Smooth muscle cell (in vitro differentiated cells): ENCODE data around the gene SPATA25. TPM values are rescaled to one million over a fixed set of nuclear protein-coding genes. Genes with fewer than 3 reads are reported as not detected.

Source experiments
- DNase-seq: peaks from one replicate; lab custom pipeline; 2025; ENCODE audit not compliant: unreplicated experiment; lab: John Stamatoyannopoulos, UW
- H2AFZ ChIP-seq: fragments of 200-600 bp; sonication (generic); 2 replicates; pipeline ENCODE4 v1.6.0; 2016; ENCODE audit warnings: antibody characterized with exemption, low read depth, mild to moderate bottlenecking
- H3F3A ChIP-seq: fragments of 200-600 bp; sonication (generic); 2 replicates; pipeline ENCODE4 v1.6.0; 2017; ENCODE audit warnings: antibody characterized with exemption, low read depth
- H3K27ac ChIP-seq: fragments of 200-600 bp; sonication (generic); 2 replicates; pipeline ENCODE4 v1.5.1; 2016; ENCODE audit warnings: low read depth, mild to moderate bottlenecking
- H3K27me3 ChIP-seq: fragments of 200-600 bp; sonication (generic); 2 replicates; pipeline ENCODE4 v1.6.1; 2016; ENCODE audit warnings: low read depth, mild to moderate bottlenecking
- H3K36me3 ChIP-seq: fragments of 200-600 bp; sonication (generic); 2 replicates; pipeline ENCODE4 v1.5.1; 2016; ENCODE audit warnings: low read depth
- H3K4me1 ChIP-seq: fragments of 200-600 bp; sonication (generic); 2 replicates; pipeline ENCODE4 v1.5.1; 2016; ENCODE audit warnings: low read depth
- H3K4me2 ChIP-seq: fragments of 200-600 bp; sonication (generic); 2 replicates; pipeline ENCODE4 v1.6.0; 2016; ENCODE audit warnings: mild to moderate bottlenecking
- H3K4me3 ChIP-seq: fragments of 200-600 bp; sonication (generic); 2 replicates; pipeline ENCODE4 v1.5.1; 2016; ENCODE audit warnings: mild to moderate bottlenecking
- H3K79me2 ChIP-seq: fragments of 200-600 bp; sonication (generic); 2 replicates; pipeline ENCODE4 v1.6.0; 2016; ENCODE audit warnings: low read depth, mild to moderate bottlenecking
- H3K9ac ChIP-seq: fragments of 200-600 bp; sonication (generic); 2 replicates; pipeline ENCODE4 v1.6.0; 2016; ENCODE audit warnings: low read depth
- H3K9me3 ChIP-seq: fragments of 200-600 bp; sonication (generic); replicated peaks from 2 replicates; pipeline ENCODE4 v1.5.1; 2016; ENCODE audit warnings: low read depth
- H4K20me1 ChIP-seq: fragments of 200-600 bp; sonication (generic); 2 replicates; pipeline ENCODE4 v1.6.0; 2016; ENCODE audit warnings: low read depth
- CTCF ChIP-seq: fragments of 200-600 bp; sonication (generic); IDR thresholded peaks from 2 replicates; pipeline ENCODE4 v1.5.1; 2017; ENCODE audit warnings: borderline replicate concordance, mild to moderate bottlenecking, antibody characterized with exemption; ENCODE audit not compliant: insufficient read depth, poor library complexity, severe bottlenecking
- WGBS: methylation state at CpG from one replicate; pipeline ENCODE4 v1.1.7; 2016; ENCODE audit warnings: low lambda C conversion rate; 5-methylcytosine and 5-hydroxymethylcytosine counted together
- polyA plus RNA-seq: library from polyadenylated mRNA; unstranded; fragments of >200 nt; fragmentation: Nextera tagmentation; extraction: Ambion mirVana; gene quantifications from 2 replicates; pipeline ENCODE4 v1.2.1, GENCODE V29; 2016
- total RNA-seq: library from RNA; depleted of rRNA; stranded (reverse); fragments of >200 nt; gene quantifications from 2 replicates; pipeline ENCODE4 v1.2.3, GENCODE V29; 2014

The SPATA25 gene
- total RNA-seq (0.54 and 1.2 TPM in 2 replicates), polyA plus RNA-seq (0.43 TPM in 1 of 2 replicates, not detected in the other)

DNA sequence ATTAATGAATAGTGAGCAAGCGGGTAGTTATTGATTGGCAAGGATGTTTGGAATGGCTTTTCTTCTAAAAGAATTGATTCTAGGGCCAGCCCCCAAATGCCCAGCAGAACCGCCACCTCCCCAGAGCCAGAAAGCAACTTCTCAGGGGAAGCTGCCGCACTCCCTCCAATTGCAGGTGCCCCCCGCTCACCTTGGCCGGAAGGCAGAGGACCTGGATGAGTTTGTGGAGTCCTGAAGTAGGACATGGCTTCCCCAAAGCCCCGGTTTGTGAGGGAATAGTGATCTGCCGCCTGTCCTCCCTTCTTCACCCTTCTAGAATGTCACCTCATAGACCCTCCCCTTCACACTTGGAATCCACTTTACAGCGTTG lies at the start of gene SPATA25:
SPATA25 (minus strand) TSS at position 277 of the 370 bp plus-strand sequence; CDS start at position 245, 32 bp downstream.
- no peak for TF ChIP-seq CTCF
- H2AFZ ChIP-seq = no peak within 1 kb of the TSS
- H4K20me1 ChIP-seq = peaks cover 7% of the 10 kb centered on the region
- peaks cover 9% of the 10 kb centered on the region for H3K79me2 ChIP-seq
- H3F3A ChIP-seq = no peaks in the 10 kb centered on the region
- no peak for DNase-seq
- H3K4me1 ChIP-seq = peaks cover 10% of the 10 kb centered on the region
- H3K4me3 ChIP-seq = no peak within 1 kb of the TSS
- H3K9me3 ChIP-seq = no peaks in the 10 kb centered on the region
- H3K9ac ChIP-seq = no peak within 1 kb of the TSS
- H3K4me2 ChIP-seq = no peak within 1 kb of the TSS
- no peaks in the 10 kb centered on the region for H3K27me3 ChIP-seq
- H3K27ac ChIP-seq = no peak within 1 kb of the TSS
- 99% methylated on average over 8 of the region's 8 CpGs for WGBS
- H3K36me3 ChIP-seq = no peaks in the 10 kb centered on the region

- DNase-seq = no peak
- H3K4me2 ChIP-seq = peak overlapping the region; percentile 89
- H3K4me1 ChIP-seq = peaks cover 10% of the 10 kb centered on the region
- peaks cover 49% of the 10 kb centered on the region for H4K20me1 ChIP-seq
- no peaks in the 10 kb centered on the region for H3K27me3 ChIP-seq
- WGBS = 15% methylated on average over 21 of the region's 21 CpGs
- H3K9me3 ChIP-seq = no peaks in the 10 kb centered on the region
- peaks cover 35% of the 10 kb centered on the region for H3K79me2 ChIP-seq
- no peak overlapping the region for H2AFZ ChIP-seq
- H3K27ac ChIP-seq = peak overlapping the region; percentile 96
- H3K36me3 ChIP-seq = peaks cover 2% of the 10 kb centered on the region
- no peak for TF ChIP-seq CTCF
- peak overlapping the region; percentile 92 for H3K9ac ChIP-seq
- peak overlapping the region; percentile 94 for H3K4me3 ChIP-seq
- peaks cover under 1% of the 10 kb centered on the region for H3F3A ChIP-seq
These were observed 48.1 kb upstream of the SPATA25 start for GRCh38 chr20:45935416-45936046.

- Histone ChIP-seq H3K9me3 (no peaks in the 10 kb centered on the region), H3K27me3 (no peaks in the 10 kb centered on the region), H3K4me1 (peaks cover 10% of the 10 kb centered on the region), H2AFZ (peak within 1 kb of the TSS; percentile 64), H3K9ac (peak within 1 kb of the TSS; percentile 100), H3K79me2 (peaks cover 35% of the 10 kb centered on the region), H3K4me2 (peak within 1 kb of the TSS; percentile 99), H4K20me1 (peaks cover 49% of the 10 kb centered on the region), H3K4me3 (peak within 1 kb of the TSS; percentile 94), H3K36me3 (peaks cover 2% of the 10 kb centered on the region), H3F3A (peaks cover 8% of the 10 kb centered on the region), H3K27ac (peak within 1 kb of the TSS; percentile 100)
- no peak for TF ChIP-seq CTCF
- under 1% methylated on average over 55 of the region's 102 CpGs for WGBS
- peak; percentile 92 for DNase-seq
These were observed 47.4 kb upstream of the SPATA25 start, which contains the start of gene PCIF1 for GRCh38 chr20:45934586-45935415. Gene PCIF1, plus strand, starts transcription at chr20:45934683. Its CDS starts 4,317 bp downstream, at chr20:45939000.
